HepG2 (cell line): ENCODE data around the gene STUB1. TPM values are rescaled to one million over a fixed set of nuclear protein-coding genes. Genes with fewer than 3 reads are reported as not detected.

Experiments used
- ATAC-seq: fragments of 200-7000 bp; cut with Tn5 transposase; 3 replicates; pipeline ENCODE4 v1.9.1; 2020; ENCODE audit warnings: mild to moderate bottlenecking, moderate library complexity
- BruUV-seq: library from RNA; stranded (reverse); fragments of 400-500 nt; replicated peaks from 2 replicates; lab custom pipeline; 2021; lab: Mats Ljungman, UMichigan
- CTCF ChIA-PET: fragments of 300-600 bp; formaldehyde crosslinking; extraction: SDS; loops from one replicate; lab custom pipeline; 2021; ENCODE audit warnings: low total read pairs, inconsistent platforms, low intra/inter-chr PET ratio; lab: Yijun Ruan, JAX
- POLR2A ChIA-PET: fragments of 350-600 bp; sonication (Branson Sonifier 250); formaldehyde crosslinking; loops from one replicate; lab custom pipeline; 2020; ENCODE audit warnings: antibody characterized with exemption, inconsistent platforms; lab: Yijun Ruan, JAX
- DNase-seq: peaks from one replicate; pipeline ENCODE4 v3.0.0-alpha.2; 2015; ENCODE audit warnings: low spot score
- FAIRE-seq: peaks from 3 replicates; lab custom pipeline; 2011; peaks lifted over from hg19 to GRCh38; lab: Jason Lieb, UNC
- H2AFZ ChIP-seq: one replicate; pipeline ENCODE4 v1.6.1; 2011; ENCODE audit warnings: low read length, inconsistent platforms
- H3K27ac ChIP-seq: fragments of 300-600 bp; 3 replicates; pipeline ENCODE4 v1.8.0; 2011; ENCODE audit warnings: mixed run types, mild to moderate bottlenecking, mixed read lengths, low read length, inconsistent platforms; ENCODE audit not compliant: insufficient read depth; ENCODE audit errors: extremely low read length
- H3K27me3 ChIP-seq, 2 experiments: fragments of 200-600 bp in 1 of 2; 2 replicates in 1 of 2; 3 replicates in 1 of 2; pipeline versions ENCODE4 v1.6.0 to v1.8.0; 2011; ENCODE audit warnings: low read length in 2 of 2, mild to moderate bottlenecking in 2 of 2, moderate library complexity in 2 of 2, inconsistent platforms in 1 of 2; ENCODE audit not compliant: insufficient read depth in 2 of 2, control insufficient read depth in 1 of 2
- H3K36me3 ChIP-seq, 2 experiments: fragments of 200-600 bp in 1 of 2; replicated peaks in 1 of 2; 2 replicates in 1 of 2; 3 replicates in 1 of 2; pipeline versions ENCODE4 v1.5.1 to v1.8.0; 2011; ENCODE audit warnings: low read length in 2 of 2, inconsistent platforms in 1 of 2; ENCODE audit not compliant: insufficient read depth in 2 of 2, control insufficient read depth in 1 of 2
- H3K4me1 ChIP-seq: 2 replicates; pipeline ENCODE4 v1.5.1; 2012; ENCODE audit warnings: low read length, inconsistent platforms; ENCODE audit not compliant: insufficient read depth
- H3K4me2 ChIP-seq: 2 replicates; pipeline ENCODE4 v1.6.0; 2011; ENCODE audit warnings: low read depth, low read length, inconsistent platforms
- H3K4me3 ChIP-seq, 3 experiments: fragments of 200-600 bp in 1 of 3; sonication (generic), shearing (Covaris generic) in 1 of 3; replicated peaks in 1 of 3; 2 replicates each; pipeline ENCODE4 v1.5.1; 2011 to 2016; ENCODE audit warnings: low read length in 3 of 3, inconsistent platforms in 2 of 3, low read depth in 2 of 3, mild to moderate bottlenecking in 2 of 3, control low read depth in 1 of 3, mixed read lengths in 1 of 3; ENCODE audit not compliant: insufficient read depth in 1 of 3
- H3K79me2 ChIP-seq: one replicate; pipeline ENCODE4 v1.6.1; 2011; ENCODE audit warnings: low read length, inconsistent platforms; ENCODE audit not compliant: insufficient read depth
- H3K9ac ChIP-seq: 2 replicates; pipeline ENCODE4 v1.6.0; 2011; ENCODE audit warnings: mild to moderate bottlenecking, low read depth, low read length, inconsistent platforms; ENCODE audit not compliant: insufficient read depth
- H3K9me3 ChIP-seq: 2 replicates; pipeline ENCODE4 v1.5.1; 2012; ENCODE audit warnings: mild to moderate bottlenecking, low read length
- H4K20me1 ChIP-seq: 2 replicates; pipeline ENCODE4 v1.6.0; 2011; ENCODE audit warnings: inconsistent platforms, mild to moderate bottlenecking, low read length, moderate library complexity; ENCODE audit not compliant: insufficient read depth
- AGO1 ChIP-seq: fragments of 200-400 bp; formaldehyde crosslinking; IDR thresholded peaks from 2 replicates; pipeline ENCODE4 v1.6.1; 2017; ENCODE audit warnings: mild to moderate bottlenecking, low read depth, low read length, moderate library complexity; ENCODE audit not compliant: poor library complexity, severe bottlenecking
- PLRG1 ChIP-seq: fragments of 450-650 bp; conservative IDR thresholded peaks from 2 replicates; pipeline ENCODE4 v1.6.1; 2016
- ZNF30 ChIP-seq: sonication (generic); formaldehyde crosslinking; IDR thresholded peaks from 2 replicates; pipeline ENCODE4 v1.5.0; 2020; ENCODE audit warnings: mild to moderate bottlenecking, missing genetic modification reagents
- ZNF337 ChIP-seq: sonication (generic); formaldehyde crosslinking; IDR thresholded peaks from 2 replicates; pipeline ENCODE4 v1.5.1; 2020; ENCODE audit warnings: missing genetic modification reagents, low read depth, mild to moderate bottlenecking, borderline replicate concordance
- ZNF382 ChIP-seq: sonication (generic); formaldehyde crosslinking; IDR thresholded peaks from 2 replicates; pipeline ENCODE4 v1.5.0; 2020; ENCODE audit warnings: missing genetic modification reagents, mild to moderate bottlenecking, borderline replicate concordance
- WGBS: methylation state at CpG from one replicate; pipeline ENCODE4 v1.1.6; 2017; ENCODE audit warnings: low lambda C conversion rate; 5-methylcytosine and 5-hydroxymethylcytosine counted together
- in situ Hi-C: cut with HindIII; loops from 2 replicates; pipeline ENCODE4 v1.10.0; 2017; ENCODE audit warnings: low pct_unique_long_range_greater_than_20kb; ENCODE audit not compliant: extremely low pct_ligation_motif_present
- intact Hi-C: fragments of 100-400 bp; cut with micrococcal nuclease; formaldehyde crosslinking; loops from one replicate; pipeline ENCODE4 v1.10.0; 2022; ENCODE audit not compliant: unreplicated experiment
- polyA plus RNA-seq, 8 experiments: library from polyadenylated mRNA; depleted of rRNA in 3 of 8; stranded (reverse) in 7 of 8; unstranded in 1 of 8; fragments of >200 nt; fragmentation: Illumina TruSeq in 4 of 8; extraction: Trizol in 4 of 8; gene quantifications; 2 replicates each; pipeline versions ENCODE4 v1.2.1 to v1.2.3, GENCODE V29; 2011 to 2016; ENCODE audit warnings: low read depth in 4 of 8, missing spikeins in 1 of 8, mixed read lengths in 1 of 8; ENCODE audit not compliant: insufficient read depth in 1 of 8
- total RNA-seq, 5 experiments: library from RNA; depleted of rRNA; stranded (reverse); fragments of >200 nt; fragmentation: Illumina TruSeq; extraction: Trizol; gene quantifications; 2 replicates each; pipeline ENCODE4 v1.2.3, GENCODE V29; 2016; ENCODE audit warnings: low read depth in 1 of 5

STUB1 gene
- total and polyA plus RNA-seq, 2 of the 13 experiments (the other 11 are each of a cell fraction or from before 2014, with no cell fraction given) = 52.9 to 78.2 TPM

DNA sequence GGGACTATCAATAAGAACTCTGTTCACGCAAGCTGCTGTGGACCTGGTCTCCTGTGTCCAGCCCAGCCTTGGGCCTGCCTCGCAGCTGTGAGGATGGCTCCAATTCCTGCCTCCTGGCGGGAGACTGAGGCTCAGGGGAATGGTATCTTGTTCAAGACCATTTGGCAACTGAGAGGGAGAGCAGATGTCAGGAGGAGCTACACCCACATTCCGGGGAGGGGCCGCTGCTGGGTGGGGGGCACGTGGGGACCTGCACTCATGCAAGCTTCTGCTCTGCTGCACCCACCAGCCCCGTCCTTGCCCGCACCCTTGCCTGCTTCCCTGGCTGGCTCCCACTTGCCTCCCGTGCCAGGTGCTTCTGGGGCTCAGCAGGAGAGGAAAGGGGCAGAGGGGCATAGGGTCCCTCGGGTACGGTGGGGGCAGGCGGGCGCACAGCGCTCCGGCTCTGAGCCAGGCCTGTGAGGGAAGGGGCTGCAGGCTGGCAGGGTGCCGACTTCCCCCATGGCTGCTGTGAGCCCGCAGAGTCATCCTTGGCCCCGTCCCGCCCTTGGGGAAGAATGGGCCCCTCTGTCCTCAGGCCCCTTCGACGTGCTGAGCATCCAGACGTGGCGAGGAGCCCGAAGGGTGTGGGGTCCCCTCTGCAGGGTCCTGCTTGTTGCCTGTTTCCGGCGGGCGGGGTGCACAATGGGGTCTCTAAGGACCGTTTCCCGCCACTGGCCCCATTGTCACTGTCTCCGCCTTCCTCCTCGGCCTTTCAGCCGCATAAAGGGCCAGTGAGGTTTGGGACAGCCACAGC is 37.4 kb downstream of the STUB1 start:
- Histone ChIP-seq H3K4me1 (peaks cover 53% of the 10 kb centered on the region), H3K9me3 (no peaks in the 10 kb centered on the region), H3K9ac (no peak overlapping the region), H3K4me2 (no peak overlapping the region), H2AFZ (no peak overlapping the region), H3K79me2 (peaks cover 3% of the 10 kb centered on the region), H3K4me3 (no peak overlapping the region), H4K20me1 (peaks cover 5% of the 10 kb centered on the region), H3K36me3 (no peaks in the 10 kb centered on the region), H3K27me3 (no peaks in the 10 kb centered on the region), H3K27ac (no peak overlapping the region)
- intact Hi-C loops (no loop called here), in situ Hi-C loops (no loop called here)
- FAIRE-seq = no peak
- 100% methylated on average over 5 of the region's 32 CpGs for WGBS
- no peak for ATAC-seq
- DNase-seq = no peak
- POLR2A ChIA-PET = no interaction called here
- TF ChIP-seq ZNF337 = no peak
- no peak for TF ChIP-seq PLRG1
- TF ChIP-seq AGO1 = peak; percentile 29
- no TSS peak for BruUV-seq
- CTCF ChIA-PET = no interaction called here

GRCh38 chr16:718389-718788 is 38.2 kb downstream of the STUB1 start:
- no TSS peak for BruUV-seq
- intact Hi-C loops = no loop called here
- Histone ChIP-seq H3K4me3 (no peak overlapping the region), H4K20me1 (peaks cover 5% of the 10 kb centered on the region), H3K36me3 (no peaks in the 10 kb centered on the region), H3K79me2 (peaks cover 3% of the 10 kb centered on the region), H3K27me3 (no peaks in the 10 kb centered on the region), H3K4me2 (no peak overlapping the region), H3K9ac (no peak overlapping the region), H3K9me3 (no peaks in the 10 kb centered on the region), H2AFZ (no peak overlapping the region), H3K4me1 (peaks cover 50% of the 10 kb centered on the region), H3K27ac (no peak overlapping the region)
- ChIA-PET CTCF (no interaction called here), POLR2A (no interaction called here)
- WGBS = 100% methylated on average over 6 of the region's 9 CpGs
- ATAC-seq = no peak
- no peak for DNase-seq
- in situ Hi-C loops = no loop called here
- TF ChIP-seq AGO1 (peak; percentile 49), ZNF382 (no peak), ZNF30 (CRISPR knock-in tag) (no peak)
- FAIRE-seq = no peak
